GM08714 (cell line): ENCODE measurements around the gene SF3B3.

Source experiments
- H3K4me3 ChIP-seq: fragments of 200-500 bp; sonication (Bioruptor generic); 2 replicates; pipeline ENCODE4 v1.5.1; 2014; ENCODE audit warnings: mild to moderate bottlenecking, low read length, inconsistent platforms
- ZNF274 ChIP-seq: IDR thresholded peaks from 2 replicates; pipeline ENCODE4 v1.6.1; 2012; ENCODE audit warnings: mild to moderate bottlenecking, low read depth, low read length

Gene SF3B3

GRCh38 chr16:70568601-70569237, 45.1 kb downstream of the SF3B3 start:
- no peak overlapping the region for H3K4me3 ChIP-seq
- no peak for TF ChIP-seq ZNF274

DNA sequence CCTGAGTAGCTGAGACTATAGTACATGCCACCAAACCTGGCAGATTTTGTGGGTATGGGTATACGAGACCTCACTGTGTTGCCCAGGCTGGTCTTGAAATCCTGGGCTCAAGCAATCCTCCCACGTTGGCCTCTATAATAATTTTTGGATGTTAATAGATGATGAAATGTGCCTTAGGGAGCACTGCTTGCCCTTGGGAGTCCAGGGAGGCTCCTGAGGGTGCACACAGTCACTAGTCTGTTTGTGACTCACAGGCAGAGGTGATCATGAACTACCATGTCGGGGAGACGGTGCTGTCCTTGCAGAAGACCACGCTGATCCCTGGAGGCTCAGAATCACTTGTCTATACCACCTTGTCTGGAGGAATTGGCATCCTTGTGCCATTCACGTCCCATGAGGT, 46.1 kb downstream of the SF3B3 start:
- H3K4me3 ChIP-seq: no peak overlapping the region
- TF ChIP-seq ZNF274: no peak

- no peak overlapping the region for H3K4me3 ChIP-seq
- no peak for TF ChIP-seq ZNF274
Measured at GRCh38 chr16:70570967-70571570, 47.5 kb downstream of the SF3B3 start.

- no peak for TF ChIP-seq ZNF274
- no peak overlapping the region for H3K4me3 ChIP-seq
Measured at GRCh38 chr16:70571623-70572022, 48.0 kb downstream of the SF3B3 start.

GRCh38 chr16:70572050-70572925, 48.7 kb downstream of the SF3B3 start:
- H3K4me3 ChIP-seq: no peak overlapping the region
- no peak for TF ChIP-seq ZNF274

- no peak for TF ChIP-seq ZNF274
- no peak overlapping the region for H3K4me3 ChIP-seq
Measured at GRCh38 chr16:70572926-70573270, 49.3 kb downstream of the SF3B3 start.

DNA sequence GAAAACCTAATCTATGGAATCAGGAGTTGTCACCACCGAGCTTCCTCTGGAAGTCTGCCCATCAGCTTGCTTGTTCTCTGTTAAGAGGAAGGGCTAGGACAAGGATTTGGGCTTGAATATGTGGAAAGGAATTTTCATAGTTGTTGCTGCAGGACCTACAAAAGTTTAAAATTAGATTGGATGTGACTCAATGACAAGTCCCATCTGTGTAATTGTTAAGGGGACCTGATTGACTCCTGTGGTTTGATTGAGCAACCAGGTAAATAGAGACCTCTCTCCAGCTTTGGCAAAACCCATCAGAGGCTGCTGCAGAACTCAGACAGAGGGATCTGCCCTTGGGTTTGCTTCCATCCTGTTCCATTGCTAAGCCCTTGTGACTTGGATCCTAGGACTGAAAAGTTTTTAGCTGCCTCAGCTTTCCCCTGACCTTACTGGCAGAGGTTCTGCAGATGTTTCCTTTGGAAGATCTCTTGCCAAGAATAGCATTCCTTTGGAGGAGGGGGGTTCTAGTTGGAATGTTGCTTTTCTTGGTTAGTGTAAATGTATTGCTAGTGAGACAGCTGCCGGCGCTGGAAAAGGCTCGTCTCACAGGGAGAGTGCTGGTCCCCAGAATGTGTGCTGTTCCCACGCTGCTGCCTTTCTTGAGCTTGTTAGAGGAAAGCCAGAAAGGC, 50.0 kb downstream of the SF3B3 start:
- no peak for TF ChIP-seq ZNF274

GRCh38 chr16:70574595-70575271, 51.1 kb downstream of the SF3B3 start:
- TF ChIP-seq ZNF274: no peak
- no peak overlapping the region for H3K4me3 ChIP-seq

More for the DNA sequence above, 50.0 kb downstream of the SF3B3 start:
- no peak overlapping the region for H3K4me3 ChIP-seq

DNA sequence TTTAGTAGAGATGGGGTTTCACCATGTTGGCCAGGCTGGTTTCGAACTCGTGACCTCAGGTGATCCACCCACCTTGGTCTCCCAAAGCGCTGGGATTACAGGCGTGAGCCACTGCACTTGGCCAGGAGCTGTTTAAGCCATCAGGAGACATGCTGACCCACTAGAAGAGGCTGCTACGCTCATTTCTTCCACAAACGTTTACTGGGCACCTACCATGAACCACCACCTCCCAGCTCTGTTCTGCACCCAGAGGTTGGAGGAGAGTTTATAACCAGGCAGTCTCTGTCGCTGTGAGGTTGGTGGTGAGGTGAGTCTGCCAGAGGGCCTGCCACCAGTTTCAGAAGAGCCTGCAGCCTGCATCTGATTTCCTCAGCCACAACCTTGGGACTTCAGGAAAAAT, 51.8 kb downstream of the SF3B3 start:
- no peak for TF ChIP-seq ZNF274
- no peak overlapping the region for H3K4me3 ChIP-seq

- no peak for TF ChIP-seq ZNF274
Measured at GRCh38 chr16:70576431-70577255, 53.0 kb downstream of the SF3B3 start.

GRCh38 chr16:70577256-70577698, 53.7 kb downstream of the SF3B3 start:
- no peak for TF ChIP-seq ZNF274
- no peak overlapping the region for H3K4me3 ChIP-seq

More at GRCh38 chr16:70576431-70577255, 53.0 kb downstream of the SF3B3 start:
- no peak overlapping the region for H3K4me3 ChIP-seq

DNA sequence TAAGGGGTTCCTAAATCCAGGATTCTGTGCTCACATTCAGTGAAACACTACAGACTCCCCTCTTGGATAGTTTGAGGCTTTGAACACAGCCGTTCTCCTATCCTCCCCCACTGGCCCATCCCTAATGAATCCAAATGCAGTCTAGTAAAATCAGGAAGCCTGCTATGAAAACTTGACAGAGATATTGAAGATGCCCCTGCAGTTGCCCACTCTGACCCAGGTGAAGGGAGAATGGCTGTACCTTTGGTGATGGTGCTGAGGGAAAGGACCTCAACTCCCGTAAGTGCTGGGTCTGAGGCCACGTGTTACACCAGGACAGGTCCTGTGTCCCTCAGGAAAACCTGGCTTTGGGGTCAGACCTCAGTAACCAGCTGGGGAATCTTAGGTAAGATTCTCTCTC, 54.4 kb downstream of the SF3B3 start:
- no peak for TF ChIP-seq ZNF274
- H3K4me3 ChIP-seq: no peak overlapping the region

- TF ChIP-seq ZNF274: no peak
Measured at GRCh38 chr16:70579248-70579647, 55.6 kb downstream of the SF3B3 start.

More at GRCh38 chr16:70579248-70579647, 55.6 kb downstream of the SF3B3 start:
- no peak overlapping the region for H3K4me3 ChIP-seq
